Nephron progenitor cell (in vitro differentiated cells): Measurements from ENCODE around the gene FAM229B.
A peak's percentile ranks its signal among the peaks of the same experiment; 100 is the strongest.
"Not testable (repeated sequence)": the region's sequence is repeated elsewhere in the genome, so short reads cannot be mapped to it uniquely, and the experiment has no call there.

Experiments used
- DNase-seq: peaks from one replicate; pipeline ENCODE4 v3.0.0; 2021
- H3K27ac Mint-ChIP-seq: 2 replicates; pipeline ENCODE4 v1.8.0; 2021; ENCODE audit warnings: mild to moderate bottlenecking, moderate library complexity, mixed read lengths
- H3K27me3 Mint-ChIP-seq: 2 replicates; pipeline ENCODE4 v1.8.0; 2021; ENCODE audit warnings: mild to moderate bottlenecking, low read depth, mixed read lengths; ENCODE audit not compliant: poor library complexity
- H3K36me3 Mint-ChIP-seq: 2 replicates; pipeline ENCODE4 v1.8.0; 2021; ENCODE audit warnings: low read depth, mixed read lengths
- H3K4me1 Mint-ChIP-seq: 2 replicates; pipeline ENCODE4 v1.8.0; 2021; ENCODE audit warnings: mixed read lengths
- H3K4me3 Mint-ChIP-seq: 2 replicates; pipeline ENCODE4 v1.8.0; 2021; ENCODE audit warnings: mild to moderate bottlenecking, moderate library complexity, mixed read lengths
- H3K9me3 Mint-ChIP-seq: 2 replicates; pipeline ENCODE4 v1.8.0; 2021; ENCODE audit warnings: mild to moderate bottlenecking, moderate library complexity, mixed read lengths
- CTCF ChIP-seq: fragments of 200-600 bp; sonication (generic); IDR thresholded peaks from 2 replicates; pipeline ENCODE4 v1.5.0; 2021; ENCODE audit warnings: antibody characterized with exemption

The FAM229B gene

GRCh38 chr6:112040956-112041355, 46.4 kb upstream of the FAM229B start:
- no peaks in the 10 kb centered on the region for H3K36me3 Mint-ChIP-seq
- peaks cover 5% of the 10 kb centered on the region for H3K27me3 Mint-ChIP-seq
- H3K4me1 Mint-ChIP-seq = peaks cover 48% of the 10 kb centered on the region
- no peak for TF ChIP-seq CTCF
- H3K27ac Mint-ChIP-seq = no peak overlapping the region
- no peak for DNase-seq
- H3K4me3 Mint-ChIP-seq = no peak overlapping the region
- no peaks in the 10 kb centered on the region for H3K9me3 Mint-ChIP-seq

GRCh38 chr6:112041535-112041934, 45.9 kb upstream of the FAM229B start:
- Mint-ChIP-seq H3K27me3 (peaks cover 5% of the 10 kb centered on the region), H3K9me3 (peaks cover under 1% of the 10 kb centered on the region), H3K36me3 (no peaks in the 10 kb centered on the region), H3K27ac (no peak overlapping the region), H3K4me1 (peaks cover 48% of the 10 kb centered on the region), H3K4me3 (peak overlapping the region; percentile 35)
- no peak for TF ChIP-seq CTCF
- DNase-seq = no peak

- H3K9me3 Mint-ChIP-seq = peaks cover 9% of the 10 kb centered on the region
These were observed 44.1 kb upstream of the FAM229B start for GRCh38 chr6:112043032-112044007.

GRCh38 chr6:112044196-112044595, 43.2 kb upstream of the FAM229B start:
- peaks cover 9% of the 10 kb centered on the region for H3K9me3 Mint-ChIP-seq
- peaks cover 5% of the 10 kb centered on the region for H3K27me3 Mint-ChIP-seq
- H3K27ac Mint-ChIP-seq = peak overlapping the region; percentile 81
- H3K4me1 Mint-ChIP-seq = peaks cover 36% of the 10 kb centered on the region
- no peaks in the 10 kb centered on the region for H3K36me3 Mint-ChIP-seq
- H3K4me3 Mint-ChIP-seq = no peak overlapping the region
- no peak for DNase-seq
- TF ChIP-seq CTCF = no peak

More at GRCh38 chr6:112043032-112044007, 44.1 kb upstream of the FAM229B start:
- peak; percentile 97 for DNase-seq
- peak; percentile 95 for TF ChIP-seq CTCF
- Mint-ChIP-seq H3K36me3 (no peaks in the 10 kb centered on the region), H3K27me3 (peaks cover 5% of the 10 kb centered on the region), H3K4me3 (peak overlapping the region; percentile 98), H3K27ac (peak overlapping the region; percentile 99), H3K4me1 (peaks cover 39% of the 10 kb centered on the region)

- Mint-ChIP-seq H3K4me3 (no peak overlapping the region), H3K27me3 (peaks cover 5% of the 10 kb centered on the region), H3K4me1 (peaks cover 31% of the 10 kb centered on the region), H3K36me3 (no peaks in the 10 kb centered on the region), H3K27ac (peak overlapping the region; percentile 46), H3K9me3 (peaks cover 9% of the 10 kb centered on the region)
- no peak for DNase-seq
- no peak for TF ChIP-seq CTCF
These were observed 42.5 kb upstream of the FAM229B start for GRCh38 chr6:112044856-112045255.

- H3K27ac Mint-ChIP-seq, H3K27me3 Mint-ChIP-seq, DNase-seq, H3K36me3 Mint-ChIP-seq, H3K4me3 Mint-ChIP-seq: not testable (repeated sequence)
- Mint-ChIP-seq H3K9me3 (peaks cover 18% of the 10 kb centered on the region), H3K4me1 (peaks cover 15% of the 10 kb centered on the region)
These were observed 39.9 kb upstream of the FAM229B start for GRCh38 chr6:112047523-112047922.
